Loucy (cell line): ENCODE measurements around the gene TMEM121.

ENCODE experiments used
- CTCF ChIP-seq: fragments of 200-600 bp; sonication (generic); conservative IDR thresholded peaks from 2 replicates; pipeline ENCODE4 v1.5.1; 2014; ENCODE audit warnings: mild to moderate bottlenecking, antibody characterized with exemption, low read length
- EZH2phosphoT487 ChIP-seq: fragments of 200-600 bp; IDR thresholded peaks from 2 replicates; pipeline ENCODE4 v1.6.1; 2018; ENCODE audit warnings: antibody characterized with exemption, mild to moderate bottlenecking, moderate library complexity, borderline replicate concordance

- no peak for TF ChIP-seq CTCF
- no peak for TF ChIP-seq EZH2phosphoT487
Measured at GRCh38 chr14:105494606-105494929, 31.8 kb upstream of the TMEM121 start.
